Effector memory CD8-positive, alpha-beta T cell (primary cell): ENCODE measurements around the gene ZDHHC14.
A peak's percentile ranks its signal among the peaks of the same experiment; 100 is the strongest.

Experiments
- ATAC-seq: fragments of 150-1000 bp; cut with Tn5 transposase; replicated peaks from 2 replicates; pipeline ENCODE4 v1.10.0; 2021; ENCODE audit warnings: mild to moderate bottlenecking, moderate library complexity
- DNase-seq, 3 experiments: peaks; one replicate each; pipeline ENCODE4 v3.0.0; 2021
- H3K27ac Mint-ChIP-seq, 2 donors: one replicate each; pipeline ENCODE4 v1.8.0; 2022; ENCODE audit warnings: mild to moderate bottlenecking in 2 of 2, mixed read lengths in 2 of 2, moderate library complexity in 2 of 2
- H3K27me3 Mint-ChIP-seq, 2 donors: one replicate each; pipeline ENCODE4 v1.8.0; 2022; ENCODE audit warnings: mixed read lengths in 2 of 2
- H3K36me3 Mint-ChIP-seq: one replicate; pipeline ENCODE4 v1.8.0; 2022; ENCODE audit warnings: mild to moderate bottlenecking, moderate library complexity, mixed read lengths; ENCODE audit not compliant: insufficient read depth
- H3K4me1 Mint-ChIP-seq, 2 donors: one replicate each; pipeline ENCODE4 v1.8.0; 2022; ENCODE audit warnings: low read depth in 2 of 2, mixed read lengths in 2 of 2
- H3K4me3 Mint-ChIP-seq, 2 donors: one replicate each; pipeline ENCODE4 v1.8.0; 2022; ENCODE audit warnings: mild to moderate bottlenecking in 2 of 2, mixed read lengths in 2 of 2, moderate library complexity in 2 of 2
- H3K9me3 Mint-ChIP-seq, 2 donors: one replicate each; pipeline ENCODE4 v1.8.0; 2022; ENCODE audit warnings: mixed read lengths in 2 of 2

Gene ZDHHC14

DNA sequence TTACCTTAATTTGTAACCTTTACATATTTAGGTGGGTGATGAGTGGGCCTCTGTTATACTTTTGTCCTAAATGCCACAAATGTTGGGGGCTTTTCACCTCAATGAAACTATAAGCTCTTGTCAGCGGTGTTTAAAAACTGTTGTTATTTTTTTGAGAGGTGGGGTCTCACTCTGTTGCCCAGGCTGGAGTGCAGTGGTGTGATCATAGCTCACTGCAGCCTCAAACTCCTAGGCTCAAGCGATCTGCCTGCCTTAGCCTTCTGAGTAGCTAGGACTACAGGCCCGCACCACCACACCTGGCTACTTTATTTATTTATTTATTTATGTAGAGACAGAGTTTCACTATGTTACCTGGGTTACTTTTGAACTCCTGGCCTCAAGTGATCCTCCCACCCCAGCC is 66.7 kb downstream of the ZDHHC14 start:
- Mint-ChIP-seq H3K4me1 (peaks cover 7 to 11% of the 10 kb centered on the region in 2 donors), H3K27ac (no peak overlapping the region), H3K9me3 (peaks cover 0 to 7% of the 10 kb centered on the region in 2 donors), H3K4me3 (no peak overlapping the region), H3K36me3 (no peaks in the 10 kb centered on the region), H3K27me3 (no peaks in the 10 kb centered on the region)
- ATAC-seq: no peak
- DNase-seq: no peak

DNA sequence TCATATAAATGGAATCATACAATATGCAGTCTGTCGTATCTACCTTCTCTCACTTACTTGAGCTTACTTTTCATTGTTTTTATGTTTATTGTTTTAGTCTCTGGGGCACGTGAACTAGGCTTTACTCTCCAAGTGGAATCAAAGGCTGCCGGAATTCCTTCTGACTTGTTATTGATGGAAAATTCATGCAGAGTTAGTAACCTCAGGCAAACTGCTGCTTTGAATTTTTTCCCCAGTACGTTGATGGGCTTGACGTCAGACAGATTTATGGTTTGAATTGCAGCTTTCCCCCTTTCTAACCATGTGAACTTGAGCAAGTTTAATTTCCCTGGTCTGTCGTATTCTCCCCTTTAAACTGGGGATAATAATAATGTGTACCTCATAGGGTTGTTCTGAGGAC is 68.6 kb downstream of the ZDHHC14 start:
- no peaks in the 10 kb centered on the region for H3K27me3 Mint-ChIP-seq
- ATAC-seq: no peak
- no peak overlapping the region for H3K4me3 Mint-ChIP-seq
- no peaks in the 10 kb centered on the region for H3K4me1 Mint-ChIP-seq
- H3K36me3 Mint-ChIP-seq: no peaks in the 10 kb centered on the region
- H3K9me3 Mint-ChIP-seq: no peaks in the 10 kb centered on the region
- H3K27ac Mint-ChIP-seq: no peak overlapping the region
- no peak for DNase-seq

DNA sequence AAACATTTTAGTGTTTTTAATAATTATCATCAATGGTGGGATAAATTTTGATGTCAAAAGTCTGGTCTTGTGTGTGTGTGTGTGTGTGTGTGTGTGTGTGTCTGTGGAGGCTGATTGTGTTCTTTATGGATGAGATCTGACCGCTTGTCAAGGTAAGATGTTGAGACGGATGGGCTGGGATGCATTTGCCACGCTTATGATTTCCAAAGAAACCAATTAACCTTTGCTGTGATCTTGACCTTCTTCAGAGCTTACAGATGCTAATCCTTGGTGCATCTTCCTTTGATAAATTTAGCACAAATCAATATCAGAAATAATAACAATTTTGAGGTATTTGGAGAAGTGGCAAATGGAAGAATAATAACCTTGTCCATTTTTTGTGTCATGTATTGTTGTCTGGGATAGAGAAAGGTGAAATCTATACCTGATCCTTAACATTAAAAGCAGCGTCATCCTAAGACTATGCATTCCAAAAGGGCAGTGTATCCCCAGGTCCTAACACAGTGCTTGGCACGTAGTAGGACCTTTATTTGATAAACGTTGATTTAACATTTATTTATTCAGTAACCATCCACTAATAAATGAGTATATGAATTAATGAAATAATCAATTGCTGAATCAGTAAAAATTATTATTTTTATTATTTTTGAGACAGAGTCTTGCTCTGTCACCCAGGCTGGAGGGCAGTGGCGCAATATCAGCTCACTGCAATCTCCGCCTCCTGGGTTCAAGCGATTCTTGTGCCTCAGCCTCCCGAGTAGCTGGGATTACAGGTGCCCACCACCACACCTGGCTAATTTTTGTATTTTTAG is 70.1 kb downstream of the ZDHHC14 start:
- no peaks in the 10 kb centered on the region for H3K27me3 Mint-ChIP-seq
- H3K27ac Mint-ChIP-seq: no peak overlapping the region
- peaks cover 2% of the 10 kb centered on the region in 2 donors for H3K4me1 Mint-ChIP-seq
- DNase-seq (no peak), ATAC-seq (no peak)
- H3K4me3 Mint-ChIP-seq: no peak overlapping the region
- H3K36me3 Mint-ChIP-seq: no peaks in the 10 kb centered on the region
- no peaks in the 10 kb centered on the region for H3K9me3 Mint-ChIP-seq

DNA sequence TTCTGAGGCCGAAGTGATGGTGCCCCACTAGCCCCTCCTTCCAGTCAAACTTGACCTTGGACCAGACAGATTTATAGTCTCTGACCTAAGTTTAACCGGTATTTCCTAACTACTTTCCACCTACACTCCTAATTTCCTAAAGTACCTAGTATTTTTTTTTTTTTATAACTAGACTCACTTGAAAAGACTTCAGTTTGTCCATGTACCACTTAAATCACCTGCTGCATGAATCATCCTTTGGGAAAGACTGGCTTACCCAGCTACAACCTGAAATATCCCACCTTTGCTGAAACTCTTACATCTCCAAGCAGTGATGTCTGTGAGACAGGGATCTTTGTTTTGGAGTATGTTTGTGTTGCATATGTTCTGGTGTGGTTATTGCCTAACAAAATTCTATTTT is 71.1 kb downstream of the ZDHHC14 start:
- H3K36me3 Mint-ChIP-seq: no peaks in the 10 kb centered on the region
- H3K27ac Mint-ChIP-seq: no peak overlapping the region
- H3K4me1 Mint-ChIP-seq: peaks cover 6 to 7% of the 10 kb centered on the region in 2 donors
- ATAC-seq (no peak), DNase-seq (no peak)
- H3K9me3 Mint-ChIP-seq: no peaks in the 10 kb centered on the region
- no peaks in the 10 kb centered on the region for H3K27me3 Mint-ChIP-seq
- no peak overlapping the region for H3K4me3 Mint-ChIP-seq

DNA sequence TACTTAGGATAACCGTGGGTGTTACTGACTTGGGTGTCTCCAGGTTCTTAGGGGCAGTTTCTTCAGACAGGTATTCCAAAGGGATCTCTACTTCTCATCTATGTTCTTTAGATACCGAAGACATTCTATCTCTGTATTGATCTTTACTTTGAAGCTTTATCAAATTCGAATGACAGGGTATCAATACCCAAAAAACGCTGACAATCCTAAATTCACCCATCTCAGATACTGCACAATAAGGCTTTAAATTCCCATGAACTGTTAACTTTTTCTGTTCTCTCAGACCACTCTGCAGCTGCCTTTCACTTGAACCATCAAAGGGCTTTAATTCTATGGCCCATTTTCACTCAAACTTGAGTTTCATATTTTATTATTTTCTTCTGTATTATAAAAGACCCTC is 72.1 kb downstream of the ZDHHC14 start:
- Mint-ChIP-seq H3K9me3 (no peaks in the 10 kb centered on the region), H3K4me1 (peaks cover 7 to 8% of the 10 kb centered on the region in 2 donors), H3K27ac (no peak overlapping the region), H3K27me3 (no peaks in the 10 kb centered on the region), H3K36me3 (no peaks in the 10 kb centered on the region), H3K4me3 (no peak overlapping the region)
- DNase-seq (no peak), ATAC-seq (no peak)

DNA sequence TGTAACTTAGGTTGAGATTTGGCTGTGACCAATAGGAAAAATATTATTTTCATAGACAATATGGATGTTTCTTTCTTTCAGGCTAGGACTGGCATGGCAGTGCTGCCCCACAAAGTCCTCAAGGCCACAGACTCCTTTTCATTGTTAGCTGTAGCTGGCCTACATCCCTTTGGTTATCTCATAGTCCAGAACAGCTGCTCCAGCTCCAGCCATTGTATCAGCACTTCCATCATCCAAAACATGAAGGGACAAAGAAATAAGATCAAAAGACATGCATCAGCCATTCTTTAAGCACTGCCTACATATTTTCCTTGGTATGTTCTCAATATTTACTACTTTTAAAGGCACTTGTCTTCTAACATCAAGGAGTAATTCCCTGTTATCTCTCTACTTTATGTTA is 73.0 kb downstream of the ZDHHC14 start:
- ATAC-seq: no peak
- H3K4me3 Mint-ChIP-seq: no peak overlapping the region
- no peaks in the 10 kb centered on the region for H3K9me3 Mint-ChIP-seq
- peaks cover 7 to 8% of the 10 kb centered on the region in 2 donors for H3K4me1 Mint-ChIP-seq
- H3K27me3 Mint-ChIP-seq: no peaks in the 10 kb centered on the region
- H3K27ac Mint-ChIP-seq: no peak overlapping the region
- no peaks in the 10 kb centered on the region for H3K36me3 Mint-ChIP-seq
- DNase-seq: no peak

DNA sequence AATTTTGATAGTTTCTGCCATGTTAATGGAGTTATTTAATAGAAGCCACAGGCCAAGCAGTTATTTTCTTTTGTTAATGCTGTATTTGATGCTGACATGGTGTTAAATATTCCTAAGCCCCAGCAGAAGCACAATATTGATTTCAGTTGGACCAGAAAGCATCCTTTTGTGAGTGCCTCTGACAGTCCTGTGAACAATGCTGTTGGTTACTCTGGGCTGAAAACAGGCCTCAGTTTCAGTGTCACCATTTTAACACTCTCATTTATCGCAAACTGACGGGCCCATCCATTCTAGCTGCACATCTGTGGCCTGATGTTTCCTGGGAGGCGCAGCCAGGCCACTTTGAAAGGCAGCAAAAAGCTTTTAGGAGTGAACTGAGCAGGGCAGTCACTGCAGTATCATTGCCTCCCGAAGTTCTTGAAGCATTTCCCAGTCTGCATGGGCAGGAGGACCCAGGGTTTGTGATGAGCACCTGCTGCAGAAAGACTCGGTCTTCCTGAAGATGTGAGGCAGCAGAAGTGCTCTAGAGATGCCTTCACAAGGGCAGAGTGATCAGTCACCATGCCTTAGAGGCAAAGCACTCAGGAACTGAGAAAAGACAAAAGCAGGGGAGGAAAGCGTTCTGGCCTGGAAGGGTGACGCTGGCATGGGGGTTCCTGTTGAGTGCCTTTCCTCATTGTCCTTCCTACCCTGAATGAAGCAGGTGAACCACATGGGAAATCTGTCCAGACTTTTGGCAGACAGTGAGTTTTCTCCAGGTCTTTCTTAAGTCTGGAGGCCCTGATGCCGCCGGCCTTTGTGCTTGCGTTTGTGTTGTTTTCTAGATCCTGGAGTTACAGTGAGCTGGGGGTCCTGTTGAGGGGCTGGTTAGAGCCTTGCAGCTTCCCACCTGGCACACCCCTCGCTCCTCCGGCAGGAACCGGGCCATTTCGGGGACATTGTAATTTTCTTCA is 74.0 kb downstream of the ZDHHC14 start:
- Mint-ChIP-seq H3K27me3 (no peaks in the 10 kb centered on the region), H3K36me3 (no peaks in the 10 kb centered on the region), H3K4me3 (no peak overlapping the region), H3K4me1 (peaks cover 7 to 12% of the 10 kb centered on the region in 2 donors), H3K27ac (no peak overlapping the region), H3K9me3 (no peaks in the 10 kb centered on the region)
- no peak for DNase-seq
- ATAC-seq: no peak

DNA sequence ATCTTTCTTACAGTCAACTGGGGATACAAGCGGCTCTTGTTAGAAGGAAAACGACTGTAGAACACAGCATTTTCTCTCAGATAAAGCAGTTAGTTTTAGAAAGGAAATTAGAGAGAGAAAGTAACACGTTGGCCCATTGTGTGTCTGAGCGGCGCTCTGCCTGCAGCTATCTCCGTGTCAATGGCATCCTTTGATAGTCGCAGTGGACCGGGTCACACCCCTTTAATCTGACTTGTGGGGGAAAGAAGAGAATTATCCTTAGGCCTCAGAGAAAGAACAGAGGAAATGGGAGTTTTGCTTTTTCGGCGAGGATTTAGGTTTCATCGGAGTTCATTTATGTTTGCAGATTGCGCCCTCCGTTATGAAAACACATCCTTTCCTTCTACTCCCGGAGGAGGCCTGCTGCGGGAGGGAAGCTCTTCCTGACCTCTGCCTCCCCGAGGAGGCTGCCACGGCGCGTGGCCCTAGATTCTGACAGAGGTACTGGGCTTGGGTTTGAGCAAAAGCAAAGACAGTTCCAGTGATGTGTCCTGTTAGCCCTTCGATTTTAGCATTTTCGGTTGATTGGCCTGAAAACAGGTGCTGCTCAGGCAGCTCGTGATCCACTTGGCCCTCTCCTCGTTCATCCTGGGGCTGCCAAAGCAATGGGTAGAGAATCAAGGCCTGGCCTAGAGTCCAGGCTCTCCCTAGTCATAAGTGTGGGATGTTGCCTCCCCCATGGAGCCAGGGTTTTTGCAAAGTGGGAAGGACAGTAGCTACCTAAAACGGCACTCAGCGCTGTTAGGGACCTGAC is 74.9 kb downstream of the ZDHHC14 start:
- no peaks in the 10 kb centered on the region for H3K36me3 Mint-ChIP-seq
- H3K27me3 Mint-ChIP-seq: no peaks in the 10 kb centered on the region
- H3K4me3 Mint-ChIP-seq: peak overlapping the region; percentile 19 to 21
- H3K9me3 Mint-ChIP-seq: no peaks in the 10 kb centered on the region
- peak overlapping the region in 1 of 2 donors; percentile 68 for H3K27ac Mint-ChIP-seq
- no peak for ATAC-seq
- peaks cover 8 to 18% of the 10 kb centered on the region in 2 donors for H3K4me1 Mint-ChIP-seq
- DNase-seq: no peak

DNA sequence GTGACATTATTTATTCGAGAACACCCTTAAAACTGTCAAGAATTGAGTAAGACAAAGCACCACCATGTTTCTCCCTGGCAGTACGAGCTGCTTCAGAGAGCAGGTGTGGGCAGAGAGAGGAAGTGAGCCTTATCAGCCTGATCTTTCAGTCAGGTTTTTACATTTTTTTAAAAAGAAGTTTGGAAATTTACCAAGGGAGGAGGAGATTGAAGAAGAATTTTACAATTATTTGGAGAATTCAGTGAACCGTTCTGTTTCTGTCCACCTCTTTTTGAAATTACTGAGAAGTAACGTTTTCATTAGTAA is 75.5 kb downstream of the ZDHHC14 start:
- Mint-ChIP-seq H3K36me3 (no peaks in the 10 kb centered on the region), H3K4me3 (peak overlapping the region; percentile 19 to 21), H3K27me3 (no peaks in the 10 kb centered on the region)

DNA sequence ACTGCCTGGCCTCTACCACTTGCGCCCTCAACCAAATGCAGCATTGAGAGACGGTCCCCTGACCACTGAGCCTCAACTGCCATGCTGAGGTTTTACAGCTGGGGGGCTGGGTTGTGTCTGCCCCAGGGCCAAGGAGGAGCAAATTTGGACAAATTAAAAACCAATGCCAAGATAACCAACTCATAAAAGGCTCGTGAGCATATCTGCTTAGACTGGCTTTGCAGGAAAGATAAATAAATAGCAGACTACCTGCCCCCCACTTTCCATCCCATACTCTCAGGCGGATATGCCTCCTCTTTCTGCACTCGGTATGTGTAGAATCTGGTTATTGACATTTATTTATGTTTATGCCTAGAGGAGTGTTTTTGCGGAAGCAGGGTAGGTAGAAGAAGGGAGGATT is 76.8 kb downstream of the ZDHHC14 start:
- H3K27me3 Mint-ChIP-seq: no peaks in the 10 kb centered on the region
- H3K27ac Mint-ChIP-seq: no peak overlapping the region
- H3K9me3 Mint-ChIP-seq: no peaks in the 10 kb centered on the region
- no peaks in the 10 kb centered on the region for H3K36me3 Mint-ChIP-seq
- DNase-seq (no peak), ATAC-seq (no peak)
- H3K4me3 Mint-ChIP-seq: no peak overlapping the region
- peaks cover 11 to 21% of the 10 kb centered on the region in 2 donors for H3K4me1 Mint-ChIP-seq

More for the DNA sequence above, 75.5 kb downstream of the ZDHHC14 start:
- Mint-ChIP-seq H3K9me3 (no peaks in the 10 kb centered on the region), H3K4me1 (peaks cover 11 to 21% of the 10 kb centered on the region in 2 donors), H3K27ac (peak overlapping the region in 1 of 2 donors; percentile 68)
- DNase-seq (no peak), ATAC-seq (no peak)

DNA sequence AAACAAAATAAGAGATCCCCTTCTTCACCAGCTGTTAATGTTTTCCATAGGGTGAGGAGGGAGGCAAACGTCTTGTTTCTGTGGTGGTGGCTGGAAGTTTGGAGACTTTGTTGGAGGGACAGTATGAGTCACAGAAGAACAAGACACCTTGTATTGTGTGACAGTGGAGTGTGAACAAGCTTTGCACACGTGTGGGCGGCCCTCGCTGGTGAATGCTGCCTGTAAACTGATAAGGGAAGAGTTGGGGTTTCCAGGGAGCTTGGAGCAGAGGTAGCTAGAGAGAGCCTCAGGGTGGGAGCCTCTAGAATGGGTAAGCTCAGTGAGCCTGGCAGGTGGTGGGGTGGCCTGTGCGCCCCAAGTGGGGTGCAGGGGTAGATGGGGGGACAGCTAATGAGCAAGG is 78.3 kb downstream of the ZDHHC14 start:
- no peak overlapping the region for H3K27ac Mint-ChIP-seq
- ATAC-seq (no peak), DNase-seq (no peak)
- H3K9me3 Mint-ChIP-seq: no peaks in the 10 kb centered on the region
- H3K4me3 Mint-ChIP-seq: no peak overlapping the region
- H3K4me1 Mint-ChIP-seq: peaks cover 11 to 21% of the 10 kb centered on the region in 2 donors
- H3K36me3 Mint-ChIP-seq: no peaks in the 10 kb centered on the region
- no peaks in the 10 kb centered on the region for H3K27me3 Mint-ChIP-seq

DNA sequence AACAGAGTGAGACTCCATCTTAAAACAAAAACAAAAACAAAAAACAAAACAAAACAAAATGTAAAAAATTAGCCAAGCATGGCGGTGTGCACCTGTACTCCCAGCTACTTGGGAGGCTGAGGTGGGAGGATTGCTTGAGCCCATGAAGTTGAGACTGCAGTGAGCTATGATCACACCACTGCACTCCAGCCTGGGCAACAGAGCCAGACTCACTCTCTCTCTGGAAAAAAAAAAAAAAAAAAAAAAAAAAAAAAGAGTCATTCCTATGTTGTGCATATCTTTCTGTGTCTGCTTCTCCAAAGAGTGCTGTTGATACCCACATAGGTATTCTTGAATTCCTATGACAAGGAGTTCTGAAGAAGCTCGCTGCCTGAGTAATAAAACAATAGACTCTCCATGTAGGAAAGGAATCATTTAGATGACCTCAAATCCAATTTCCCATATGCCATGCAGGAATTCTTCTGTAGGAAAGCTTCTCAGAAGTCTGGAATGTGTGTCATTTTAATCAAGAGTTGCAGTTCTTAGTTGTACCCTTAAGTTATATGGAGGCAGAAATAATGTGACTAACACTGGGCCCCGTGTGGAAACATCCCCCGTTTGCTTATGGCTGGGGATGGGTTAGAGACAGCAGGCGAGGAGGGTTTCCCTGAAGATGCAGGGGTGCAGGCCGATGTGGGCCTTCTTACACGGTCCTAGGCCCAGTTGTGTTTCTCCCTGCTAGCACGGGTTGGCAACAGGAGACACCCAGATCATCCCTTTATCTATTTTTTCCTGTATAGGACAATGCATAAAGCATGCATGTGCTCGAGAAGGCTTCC is 79.4 kb downstream of the ZDHHC14 start:
- H3K4me3 Mint-ChIP-seq: no peak overlapping the region

More for the DNA sequence above, 79.4 kb downstream of the ZDHHC14 start:
- Mint-ChIP-seq H3K27ac (peak overlapping the region in 1 of 2 donors; percentile 33), H3K36me3 (no peaks in the 10 kb centered on the region), H3K9me3 (no peaks in the 10 kb centered on the region), H3K4me1 (peaks cover 11 to 25% of the 10 kb centered on the region in 2 donors), H3K27me3 (no peaks in the 10 kb centered on the region)
- DNase-seq (no peak), ATAC-seq (peak; percentile 8)
